PC-3 (cell line): ENCODE measurements around the gene PTRH2.

Source experiments
- EZH2phosphoT487 ChIP-seq: fragments of 300-600 bp; sonication (generic); IDR thresholded peaks from 2 replicates; pipeline ENCODE4 v1.6.1; 2018; ENCODE audit warnings: mild to moderate bottlenecking, antibody characterized with exemption, low read length, borderline replicate concordance
- TF ChIP-seq, protein P1 (sequence below): fragments of 300-600 bp; sonication (generic); conservative IDR thresholded peaks from 2 replicates; pipeline ENCODE4 v1.5.1; 2017; ENCODE audit warnings: antibody characterized with exemption, low read depth, mild to moderate bottlenecking, low read length

- no peak for TF ChIP-seq EZH2phosphoT487
- TF ChIP-seq, protein P1, sequence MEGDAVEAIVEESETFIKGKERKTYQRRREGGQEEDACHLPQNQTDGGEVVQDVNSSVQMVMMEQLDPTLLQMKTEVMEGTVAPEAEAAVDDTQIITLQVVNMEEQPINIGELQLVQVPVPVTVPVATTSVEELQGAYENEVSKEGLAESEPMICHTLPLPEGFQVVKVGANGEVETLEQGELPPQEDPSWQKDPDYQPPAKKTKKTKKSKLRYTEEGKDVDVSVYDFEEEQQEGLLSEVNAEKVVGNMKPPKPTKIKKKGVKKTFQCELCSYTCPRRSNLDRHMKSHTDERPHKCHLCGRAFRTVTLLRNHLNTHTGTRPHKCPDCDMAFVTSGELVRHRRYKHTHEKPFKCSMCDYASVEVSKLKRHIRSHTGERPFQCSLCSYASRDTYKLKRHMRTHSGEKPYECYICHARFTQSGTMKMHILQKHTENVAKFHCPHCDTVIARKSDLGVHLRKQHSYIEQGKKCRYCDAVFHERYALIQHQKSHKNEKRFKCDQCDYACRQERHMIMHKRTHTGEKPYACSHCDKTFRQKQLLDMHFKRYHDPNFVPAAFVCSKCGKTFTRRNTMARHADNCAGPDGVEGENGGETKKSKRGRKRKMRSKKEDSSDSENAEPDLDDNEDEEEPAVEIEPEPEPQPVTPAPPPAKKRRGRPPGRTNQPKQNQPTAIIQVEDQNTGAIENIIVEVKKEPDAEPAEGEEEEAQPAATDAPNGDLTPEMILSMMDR: no peak
These were observed 26.9 kb downstream of the PTRH2 start for GRCh38 chr17:59680314-59680713.
